IPS DF 4.7 (cell line): Measurements from ENCODE around the gene MAP3K14.
"Not testable (repeated sequence)": the region's sequence is repeated elsewhere in the genome, so short reads cannot be mapped to it uniquely, and the experiment has no call there.

ENCODE experiments used
- DNase-seq: peaks from one replicate; pipeline ENCODE4 v3.0.0-alpha.2; 2013; ENCODE audit warnings: low spot score; ENCODE audit errors: extremely low read depth

The MAP3K14 gene

DNA sequence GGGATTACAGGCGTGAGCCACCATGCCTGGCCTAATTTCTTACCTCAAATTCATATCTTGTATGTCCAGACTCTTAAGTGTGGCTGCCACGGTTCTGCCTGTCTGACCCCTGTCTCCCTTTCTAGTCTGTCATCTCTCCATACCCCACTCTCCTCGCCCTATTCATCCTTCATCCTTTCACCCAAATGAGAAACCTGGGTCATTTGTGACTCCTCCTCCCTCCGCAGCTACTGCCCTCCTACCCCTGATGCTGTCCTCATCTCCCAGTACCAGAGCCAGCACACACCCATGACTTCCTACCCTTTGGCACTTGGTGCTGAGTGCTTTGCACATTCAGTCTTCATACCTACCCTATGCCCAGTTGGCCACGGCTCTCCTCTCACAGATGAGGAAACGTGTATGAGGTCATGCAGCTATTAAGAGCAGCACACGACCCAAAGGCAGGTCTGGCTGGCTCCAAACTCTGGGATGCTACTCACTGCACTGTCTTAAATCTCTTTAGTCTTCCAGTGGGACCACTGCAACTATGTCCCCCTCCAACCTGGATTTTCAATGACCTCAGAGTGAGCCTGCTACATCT is 56.5 kb downstream of the MAP3K14 start:
- DNase-seq = no peak

DNA sequence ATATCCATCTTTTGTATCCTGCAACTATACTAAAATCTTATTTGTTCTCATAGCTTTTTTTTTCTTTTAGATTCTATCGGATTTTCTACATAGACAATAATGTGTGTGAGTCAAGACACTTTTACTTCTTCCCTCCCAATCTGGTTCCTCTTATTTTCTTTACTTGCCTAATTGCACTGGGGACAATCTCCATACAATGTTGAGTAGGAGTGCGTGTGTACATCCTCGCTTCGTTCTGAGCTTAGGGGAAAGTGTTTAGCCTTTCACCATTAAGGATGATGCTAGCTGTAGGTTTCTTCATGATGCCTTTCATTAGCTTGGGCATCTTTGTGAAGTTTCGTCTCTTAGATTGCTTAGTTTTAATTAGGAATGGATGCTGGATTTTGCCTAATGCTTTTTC is 57.8 kb downstream of the MAP3K14 start:
- DNase-seq = no peak

DNA sequence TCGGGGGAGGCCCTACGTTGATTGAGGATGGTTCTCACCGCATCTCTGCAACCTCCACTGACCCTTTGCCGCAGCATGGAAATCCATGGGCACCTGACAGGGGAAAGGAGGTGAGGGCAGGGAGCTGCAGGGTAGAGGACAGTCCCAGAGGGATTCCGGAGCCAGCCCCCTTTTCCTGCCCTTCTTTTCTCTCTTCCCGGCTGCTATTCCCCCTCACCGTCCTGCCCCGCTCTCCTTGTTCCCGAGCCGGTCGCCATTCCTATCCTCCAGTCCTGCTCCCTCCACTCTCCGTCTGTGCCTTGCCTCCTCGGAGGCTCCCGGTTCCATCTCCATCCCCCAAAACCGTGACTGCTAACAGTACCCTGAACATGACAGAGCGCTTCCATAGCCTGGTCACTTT is 59.7 kb downstream of the MAP3K14 start:
- DNase-seq = no peak

DNA sequence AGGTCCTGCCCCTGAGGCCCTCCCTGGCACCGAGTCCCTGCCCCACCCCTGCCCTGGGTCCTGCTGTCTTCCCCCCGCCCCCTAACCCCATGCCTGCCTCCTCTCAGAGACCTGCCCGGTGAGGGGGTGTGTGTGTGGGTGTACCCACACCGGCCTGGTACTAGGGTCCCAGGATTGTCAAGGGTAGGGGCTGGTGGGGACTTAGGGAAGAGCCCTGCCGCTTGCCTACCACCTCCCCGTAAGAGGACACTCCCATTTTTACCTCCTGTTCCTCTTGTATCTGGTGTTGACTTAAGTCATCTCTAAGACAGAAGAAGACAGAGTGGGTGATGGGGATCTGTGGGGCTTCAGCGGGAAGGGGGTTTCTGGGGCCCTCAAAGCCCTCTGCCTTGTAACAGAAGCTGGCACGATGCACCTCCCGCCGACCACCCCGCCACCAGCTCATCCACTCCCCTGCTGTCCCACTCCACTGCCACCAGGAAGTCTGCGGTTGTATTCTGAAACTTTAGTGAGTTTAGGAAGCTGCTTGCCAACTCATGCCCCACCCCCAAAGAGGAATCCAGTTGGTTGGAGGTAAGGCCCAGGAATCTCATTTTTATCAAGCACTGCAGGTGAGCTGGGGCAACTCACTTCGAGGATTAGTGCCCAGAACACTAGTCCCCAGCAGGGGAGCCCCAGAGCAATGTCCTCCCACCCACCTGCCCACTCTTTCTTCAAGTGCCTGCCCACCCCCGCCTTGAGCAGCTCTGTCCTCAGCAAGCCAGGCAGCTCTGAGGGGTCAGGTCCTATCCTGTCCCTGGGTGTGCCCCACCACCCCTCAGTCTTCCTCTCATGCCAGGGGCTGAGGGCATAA is 60.5 kb downstream of the MAP3K14 start:
- no peak for DNase-seq

DNA sequence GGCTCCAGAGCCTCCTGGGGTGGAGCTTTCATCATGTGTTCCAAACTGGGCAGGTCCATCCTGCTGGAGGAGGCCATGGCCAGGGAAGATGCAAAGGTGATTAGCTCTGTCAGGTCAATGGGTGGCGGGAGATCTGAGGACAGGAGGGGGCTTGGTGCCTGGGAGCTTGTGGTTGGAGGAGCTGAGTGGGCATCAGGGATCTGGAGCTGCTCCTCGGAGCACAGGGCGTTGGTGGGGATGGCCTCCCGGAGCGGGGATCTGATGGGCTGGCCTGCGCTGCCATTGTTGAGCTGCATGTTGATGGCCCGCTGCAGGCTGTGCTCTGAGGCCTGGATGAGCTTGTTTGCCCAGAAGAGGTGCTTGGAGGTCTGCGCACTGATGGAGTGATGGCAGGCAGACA is 61.5 kb downstream of the MAP3K14 start:
- DNase-seq = no peak

DNA sequence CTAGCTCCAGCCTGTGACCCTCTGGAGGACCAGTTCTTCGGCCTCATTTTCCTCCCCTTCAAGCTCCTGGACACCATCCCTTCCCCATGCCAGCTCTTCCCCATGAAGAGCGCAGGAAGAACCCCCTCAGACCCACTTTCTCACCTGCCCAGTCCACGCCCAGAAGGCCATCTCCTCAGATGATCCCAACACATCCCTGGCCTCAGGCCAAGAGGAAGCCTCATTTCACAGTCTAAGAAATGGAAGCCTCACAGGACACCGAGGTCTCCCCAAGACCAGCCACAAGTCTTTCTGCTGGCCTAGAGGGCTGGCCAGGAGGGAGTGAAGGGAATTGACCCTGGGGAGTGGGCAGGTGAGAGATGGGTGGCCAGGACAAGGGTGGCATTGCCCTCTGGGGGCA is 62.9 kb downstream of the MAP3K14 start:
- no peak for DNase-seq

DNA sequence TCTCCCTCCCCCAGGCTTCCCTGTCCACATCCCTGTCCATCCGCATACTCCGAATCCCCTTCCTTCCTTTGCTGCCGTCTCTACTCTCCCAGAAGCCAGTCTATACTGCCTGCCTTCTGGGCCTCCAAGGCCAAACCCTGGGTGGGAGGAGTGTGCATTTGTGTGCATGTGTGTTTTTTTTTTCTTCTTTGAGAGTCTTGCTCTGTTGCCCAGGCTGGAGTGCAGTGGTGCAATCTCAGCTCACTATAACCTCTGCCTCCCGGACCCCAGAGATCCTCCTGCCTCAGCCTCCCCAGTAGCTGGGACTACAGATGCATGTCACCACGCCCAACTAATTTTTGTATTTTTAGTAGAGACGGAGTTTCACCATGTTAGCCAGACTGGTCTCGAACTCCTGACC is 63.6 kb downstream of the MAP3K14 start:
- not testable (repeated sequence) for DNase-seq

DNA sequence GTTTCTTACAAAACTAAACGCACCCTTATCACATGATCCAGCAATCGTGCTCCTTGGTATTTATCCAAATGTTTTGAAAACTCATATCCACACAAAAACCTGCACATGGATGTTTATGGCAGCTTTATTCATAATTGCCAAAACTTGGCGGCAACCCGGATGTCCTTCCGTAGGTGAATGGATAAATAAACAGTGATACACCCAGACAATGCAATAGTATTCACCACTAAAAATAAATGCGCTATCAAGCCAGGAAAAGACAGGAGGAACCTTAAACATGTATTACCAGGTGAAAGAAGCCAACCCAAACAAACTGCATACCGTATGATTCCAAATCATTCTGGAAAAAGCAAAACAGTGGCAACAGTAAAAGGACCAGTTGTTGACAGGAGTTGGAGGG is 64.9 kb downstream of the MAP3K14 start:
- no peak for DNase-seq

DNA sequence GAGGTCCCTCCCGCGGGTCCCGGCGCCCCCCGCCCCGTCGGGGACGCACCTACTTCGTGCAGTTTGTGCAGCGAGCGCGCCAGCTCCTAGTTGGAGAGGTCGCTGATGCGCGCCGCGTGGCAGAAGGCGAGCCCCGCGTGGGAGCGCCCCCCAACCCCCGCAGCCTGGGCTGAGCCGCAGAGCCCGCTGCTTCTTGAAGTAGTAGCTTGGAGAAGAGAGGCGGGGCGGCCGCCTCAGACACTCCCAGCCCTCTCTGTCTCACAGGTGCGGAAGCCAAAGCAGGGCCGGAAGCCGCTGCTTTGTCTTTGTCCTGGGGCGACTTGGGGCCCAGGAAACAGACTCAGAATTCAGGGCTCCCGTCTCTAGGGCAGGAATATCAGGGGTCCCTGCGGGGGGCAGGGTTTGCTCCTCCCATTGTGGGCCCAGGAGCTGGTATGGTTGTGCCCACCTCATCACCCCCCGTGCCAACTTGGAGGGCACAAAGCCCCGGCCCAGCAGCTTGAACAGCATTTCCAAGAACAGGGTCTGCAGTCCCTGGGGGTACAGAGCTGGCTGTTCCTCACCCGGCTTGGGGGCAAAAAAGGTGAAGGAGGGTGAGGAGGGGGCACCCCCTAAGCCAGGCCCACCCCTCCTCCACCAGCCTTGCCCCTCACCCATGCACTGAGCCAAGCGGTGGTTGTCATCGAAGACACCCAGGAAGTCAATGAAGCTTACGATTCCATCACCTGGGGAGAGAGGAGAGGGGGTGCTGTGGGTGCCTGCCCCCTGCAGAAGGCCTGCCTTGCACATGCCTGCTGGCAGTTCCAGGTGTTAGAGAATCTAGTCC is 68.5 kb downstream of the MAP3K14 start:
- no peak for DNase-seq

DNA sequence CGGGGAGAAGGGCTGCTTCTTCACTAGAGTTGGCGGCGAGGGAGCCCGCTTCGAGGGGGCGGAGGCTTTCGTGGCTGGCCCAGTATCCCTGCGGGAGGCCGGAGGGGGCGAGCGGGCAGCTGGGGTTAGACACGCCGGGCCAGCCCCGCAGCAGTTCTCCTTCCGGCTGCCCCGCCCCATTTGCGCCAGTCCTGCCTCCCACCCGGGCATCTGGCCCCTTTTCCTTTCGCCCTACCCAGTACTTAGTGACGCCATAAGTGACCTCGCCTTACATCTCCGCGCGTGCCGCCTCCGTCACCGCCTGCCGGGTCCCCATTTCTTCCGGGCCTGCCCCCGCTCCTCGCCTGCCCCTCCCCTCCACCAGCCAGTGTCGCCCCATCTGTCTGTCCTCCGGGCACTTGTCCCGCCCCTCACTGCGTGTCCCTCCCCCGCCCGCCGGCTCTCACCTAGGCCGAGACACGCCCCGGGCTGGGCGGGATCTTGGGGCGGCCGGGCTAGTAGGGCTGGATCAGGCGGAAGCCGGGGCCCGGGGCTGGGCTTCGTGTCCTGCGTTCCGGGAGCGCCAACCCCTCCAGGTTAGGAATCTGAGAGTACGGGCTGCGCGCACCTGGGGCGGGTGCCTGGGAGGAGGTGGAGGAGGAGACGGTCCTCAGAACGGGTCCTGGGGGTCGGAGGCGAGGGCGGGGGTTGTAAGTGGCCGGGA is 69.2 kb downstream of the MAP3K14 start:
- peak; percentile 75 for DNase-seq

DNA sequence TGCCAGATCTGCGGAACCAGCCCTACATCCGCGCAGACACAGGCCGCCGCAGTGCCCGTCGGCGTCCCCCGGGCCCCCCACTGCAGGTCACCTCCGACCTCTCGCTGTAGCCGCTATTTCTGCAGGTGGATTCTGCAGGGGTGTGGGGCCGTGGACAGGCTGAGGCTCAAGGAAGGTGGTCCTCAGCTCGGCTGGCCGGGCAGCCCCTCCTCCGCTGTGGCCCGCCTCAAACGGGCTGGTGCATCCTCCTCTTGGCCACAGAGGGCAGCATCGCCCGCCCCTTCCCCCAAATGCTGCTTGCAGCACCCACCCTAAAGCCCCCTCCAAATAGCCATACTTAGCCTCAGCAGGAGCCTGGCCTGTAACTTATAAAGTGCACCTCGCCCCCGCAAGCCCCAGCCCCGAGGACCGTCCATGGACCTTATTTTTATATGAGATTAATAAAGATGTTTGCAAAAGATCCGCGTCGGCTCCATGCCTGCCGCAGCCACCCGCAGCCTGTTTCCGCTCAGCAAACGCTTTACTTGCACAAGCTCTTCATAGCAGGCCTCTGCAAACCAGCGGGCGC is 69.9 kb downstream of the MAP3K14 start:
- no peak for DNase-seq

DNA sequence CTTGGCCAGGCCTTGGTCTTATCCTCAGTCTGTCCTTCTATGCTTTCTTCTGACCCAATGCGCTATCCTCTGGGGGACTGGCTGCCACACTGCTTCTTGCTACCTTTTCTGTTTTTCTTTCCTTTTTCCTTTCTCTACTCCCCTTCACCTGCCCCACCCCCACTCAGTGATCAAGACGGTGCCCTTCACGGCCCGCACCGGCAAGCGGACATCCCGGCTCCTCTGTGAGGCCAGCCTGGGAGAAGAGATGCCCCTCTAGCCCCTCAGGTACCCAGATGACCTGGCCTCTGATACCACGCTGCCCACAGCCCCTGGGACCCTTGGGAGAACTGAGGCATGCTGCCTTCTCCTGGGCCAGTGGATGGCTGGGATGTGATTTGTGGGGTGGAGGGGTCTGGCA is 70.5 kb downstream of the MAP3K14 start:
- DNase-seq = no peak

DNA sequence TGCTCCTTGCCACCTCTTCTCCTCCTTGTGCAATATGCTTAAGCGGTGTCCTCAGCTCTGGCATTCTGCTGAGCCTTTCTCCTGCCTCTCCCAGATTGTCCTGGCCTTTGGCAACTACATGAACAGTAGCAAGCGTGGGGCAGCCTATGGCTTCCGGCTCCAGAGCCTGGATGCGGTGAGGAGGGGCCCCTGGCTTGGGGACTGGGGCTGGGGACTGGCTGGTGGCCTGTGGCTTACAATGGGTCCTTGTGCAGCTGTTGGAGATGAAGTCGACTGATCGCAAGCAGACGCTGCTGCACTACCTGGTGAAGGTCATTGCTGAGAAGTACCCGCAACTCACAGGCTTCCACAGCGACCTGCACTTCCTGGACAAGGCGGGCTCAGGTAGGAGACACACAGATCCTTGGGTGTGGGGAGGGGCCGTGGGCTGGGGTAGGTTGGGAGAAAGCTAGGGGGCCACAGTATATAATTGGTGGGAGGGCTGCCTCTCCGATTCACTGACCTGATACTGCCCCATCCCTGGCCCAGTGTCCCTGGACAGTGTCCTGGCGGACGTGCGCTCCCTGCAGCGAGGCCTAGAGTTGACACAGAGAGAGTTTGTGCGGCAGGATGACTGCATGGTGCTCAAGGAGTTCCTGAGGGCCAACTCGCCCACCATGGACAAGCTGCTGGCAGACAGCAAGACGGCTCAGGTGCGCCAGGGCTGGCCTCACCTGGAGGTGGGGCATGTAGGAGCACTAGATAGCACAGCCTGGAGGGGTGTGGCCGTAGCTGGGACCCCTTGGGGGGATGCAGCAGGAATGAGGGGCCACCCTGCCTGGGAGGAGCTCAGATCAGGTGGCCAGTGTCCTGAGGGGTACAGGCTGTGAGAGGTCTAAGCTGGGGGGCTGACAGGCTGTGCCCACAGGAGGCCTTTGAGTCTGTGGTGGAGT is 71.8 kb downstream of the MAP3K14 start:
- DNase-seq = no peak

DNA sequence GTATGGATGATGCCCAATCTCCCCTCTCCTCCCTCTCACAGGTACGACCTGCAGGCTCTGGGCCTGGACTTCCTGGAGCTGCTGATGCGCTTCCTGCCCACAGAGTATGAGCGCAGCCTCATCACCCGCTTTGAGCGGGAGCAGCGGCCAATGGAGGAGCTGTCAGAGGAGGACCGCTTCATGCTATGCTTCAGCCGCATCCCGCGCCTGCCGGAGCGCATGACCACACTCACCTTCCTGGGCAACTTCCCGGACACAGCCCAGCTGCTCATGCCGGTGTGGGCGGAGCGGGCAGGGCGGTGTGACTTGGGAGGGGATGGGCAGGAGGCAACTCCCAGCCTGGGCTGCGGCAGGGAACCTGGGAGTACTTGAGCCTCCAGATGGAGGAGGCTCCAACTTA is 73.1 kb downstream of the MAP3K14 start:
- no peak for DNase-seq

DNA sequence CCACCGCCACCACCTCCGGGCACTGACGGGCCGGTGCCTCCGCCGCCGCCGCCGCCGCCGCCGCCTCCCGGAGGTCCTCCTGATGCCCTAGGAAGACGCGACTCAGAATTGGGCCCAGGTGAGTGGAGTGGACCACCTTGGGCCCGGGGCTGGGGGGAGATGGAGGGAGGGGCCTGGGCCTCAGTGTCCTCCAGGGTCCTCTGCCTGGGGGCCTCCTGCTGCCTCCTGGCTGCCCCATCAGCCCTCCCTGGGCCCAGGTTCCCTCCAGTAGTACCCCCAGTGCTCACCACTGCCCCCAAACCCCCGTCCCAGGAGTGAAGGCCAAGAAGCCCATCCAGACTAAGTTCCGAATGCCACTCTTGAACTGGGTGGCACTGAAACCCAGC is 74.8 kb downstream of the MAP3K14 start:
- no peak for DNase-seq

DNA sequence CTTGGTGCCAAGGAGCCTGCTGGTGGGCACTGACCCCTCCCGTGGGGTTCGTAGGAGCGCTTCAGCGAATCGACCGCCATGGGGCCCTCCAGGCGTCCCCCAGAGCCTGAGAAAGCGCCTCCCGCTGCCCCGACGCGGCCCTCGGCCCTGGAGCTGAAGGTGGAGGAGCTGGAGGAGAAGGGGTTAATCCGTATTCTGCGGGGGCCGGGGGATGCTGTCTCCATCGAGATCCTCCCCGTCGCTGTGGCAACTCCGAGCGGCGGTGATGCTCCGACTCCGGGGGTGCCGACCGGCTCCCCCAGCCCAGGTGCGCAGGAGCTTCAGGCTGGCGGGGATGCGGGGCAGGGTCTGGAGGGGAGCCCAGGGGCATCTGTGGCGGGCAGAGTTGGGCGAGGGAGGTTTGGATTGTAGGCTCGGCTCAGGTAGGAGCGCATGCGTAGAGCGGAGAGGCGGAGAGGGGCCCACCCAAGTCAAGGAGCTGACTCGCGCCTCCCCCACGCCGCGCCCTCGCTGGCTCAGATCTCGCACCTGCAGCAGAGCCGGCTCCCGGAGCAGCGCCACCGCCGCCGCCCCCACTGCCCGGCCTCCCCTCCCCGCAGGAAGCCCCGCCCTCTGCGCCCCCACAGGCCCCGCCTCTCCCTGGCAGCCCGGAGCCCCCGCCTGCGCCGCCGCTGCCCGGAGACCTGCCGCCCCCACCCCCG is 75.3 kb downstream of the MAP3K14 start:
- no peak for DNase-seq

DNA sequence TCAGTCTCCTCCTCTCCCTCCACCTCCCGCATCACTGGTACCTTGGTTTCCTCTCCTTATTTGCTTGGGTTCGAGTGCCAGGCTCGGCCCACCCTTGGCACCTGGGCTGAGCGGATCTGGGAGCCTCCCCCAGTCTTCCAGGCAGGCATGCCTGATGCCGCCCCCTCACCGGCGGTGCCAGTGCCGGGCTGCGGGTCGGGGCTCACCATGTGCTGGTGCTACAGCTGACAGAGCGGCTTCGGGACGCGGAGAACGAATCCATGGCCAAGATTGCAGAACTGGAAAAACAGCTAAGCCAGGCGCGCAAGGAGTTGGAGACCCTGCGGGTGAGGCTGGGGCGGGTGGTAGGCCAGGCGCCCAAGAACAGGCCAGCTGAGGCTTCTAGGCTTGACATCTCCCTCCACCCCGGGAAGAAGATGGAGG is 75.9 kb downstream of the MAP3K14 start:
- DNase-seq = no peak

DNA sequence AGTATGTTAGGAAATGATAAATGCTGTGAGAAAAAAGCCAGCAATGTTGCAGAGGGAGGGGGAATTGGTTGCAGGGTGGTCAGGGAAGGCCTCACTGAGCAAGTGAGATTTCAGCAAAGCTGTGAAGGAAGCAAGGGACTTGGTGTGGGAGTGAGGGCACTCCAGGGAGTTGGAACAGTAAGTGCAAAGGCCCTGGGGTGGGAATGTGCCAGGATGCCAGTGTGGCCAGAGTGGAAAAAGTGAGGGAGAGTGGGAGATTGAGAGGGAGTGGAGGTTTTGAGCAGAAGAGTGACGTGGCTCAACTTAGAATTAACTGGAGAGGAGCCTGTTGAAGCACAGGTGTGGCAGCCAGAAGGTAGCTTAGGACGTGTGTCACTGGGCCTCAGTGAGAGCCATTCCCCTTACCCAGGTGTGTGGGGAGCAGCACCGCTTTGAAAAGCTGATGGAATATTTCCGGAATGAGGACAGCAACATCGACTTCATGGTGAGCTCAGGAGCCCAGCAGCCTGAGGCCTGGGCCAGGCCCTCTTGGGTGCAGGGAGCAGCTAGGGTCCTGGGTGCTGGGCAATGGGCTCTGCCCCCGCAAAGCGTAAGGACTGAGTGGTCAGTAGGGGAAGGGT is 78.6 kb downstream of the MAP3K14 start:
- DNase-seq = no peak

DNA sequence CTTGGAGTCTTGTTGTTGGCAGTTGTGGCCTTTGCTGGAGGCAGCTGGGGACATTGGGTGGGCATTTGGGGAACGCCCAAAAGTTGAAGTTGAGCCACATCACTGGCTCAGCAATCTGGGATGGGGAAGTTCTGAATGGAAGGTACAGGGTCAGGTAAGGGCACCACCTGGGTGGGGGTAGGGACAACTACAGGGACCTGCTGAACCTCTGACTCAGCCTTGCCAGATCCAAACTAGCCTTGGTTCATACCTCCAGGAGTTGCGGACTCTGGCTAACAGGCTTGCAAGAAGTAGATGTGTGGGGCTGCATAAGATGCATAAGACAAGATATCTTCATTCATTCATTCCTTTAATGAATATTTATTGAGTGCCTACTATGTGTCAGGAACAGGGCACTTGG is 79.1 kb downstream of the MAP3K14 start:
- no peak for DNase-seq
